Activated CD4-positive, alpha-beta T cell treated with anti-CD3 and anti-CD28 coated beads for 1 hour (primary cell): Measurements from ENCODE around the gene AVPR1B.

Experiments
- DNase-seq: peaks from one replicate; pipeline ENCODE4 v3.0.0-alpha.2; 2020

AVPR1B gene, protein sequence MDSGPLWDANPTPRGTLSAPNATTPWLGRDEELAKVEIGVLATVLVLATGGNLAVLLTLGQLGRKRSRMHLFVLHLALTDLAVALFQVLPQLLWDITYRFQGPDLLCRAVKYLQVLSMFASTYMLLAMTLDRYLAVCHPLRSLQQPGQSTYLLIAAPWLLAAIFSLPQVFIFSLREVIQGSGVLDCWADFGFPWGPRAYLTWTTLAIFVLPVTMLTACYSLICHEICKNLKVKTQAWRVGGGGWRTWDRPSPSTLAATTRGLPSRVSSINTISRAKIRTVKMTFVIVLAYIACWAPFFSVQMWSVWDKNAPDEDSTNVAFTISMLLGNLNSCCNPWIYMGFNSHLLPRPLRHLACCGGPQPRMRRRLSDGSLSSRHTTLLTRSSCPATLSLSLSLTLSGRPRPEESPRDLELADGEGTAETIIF

DNA sequence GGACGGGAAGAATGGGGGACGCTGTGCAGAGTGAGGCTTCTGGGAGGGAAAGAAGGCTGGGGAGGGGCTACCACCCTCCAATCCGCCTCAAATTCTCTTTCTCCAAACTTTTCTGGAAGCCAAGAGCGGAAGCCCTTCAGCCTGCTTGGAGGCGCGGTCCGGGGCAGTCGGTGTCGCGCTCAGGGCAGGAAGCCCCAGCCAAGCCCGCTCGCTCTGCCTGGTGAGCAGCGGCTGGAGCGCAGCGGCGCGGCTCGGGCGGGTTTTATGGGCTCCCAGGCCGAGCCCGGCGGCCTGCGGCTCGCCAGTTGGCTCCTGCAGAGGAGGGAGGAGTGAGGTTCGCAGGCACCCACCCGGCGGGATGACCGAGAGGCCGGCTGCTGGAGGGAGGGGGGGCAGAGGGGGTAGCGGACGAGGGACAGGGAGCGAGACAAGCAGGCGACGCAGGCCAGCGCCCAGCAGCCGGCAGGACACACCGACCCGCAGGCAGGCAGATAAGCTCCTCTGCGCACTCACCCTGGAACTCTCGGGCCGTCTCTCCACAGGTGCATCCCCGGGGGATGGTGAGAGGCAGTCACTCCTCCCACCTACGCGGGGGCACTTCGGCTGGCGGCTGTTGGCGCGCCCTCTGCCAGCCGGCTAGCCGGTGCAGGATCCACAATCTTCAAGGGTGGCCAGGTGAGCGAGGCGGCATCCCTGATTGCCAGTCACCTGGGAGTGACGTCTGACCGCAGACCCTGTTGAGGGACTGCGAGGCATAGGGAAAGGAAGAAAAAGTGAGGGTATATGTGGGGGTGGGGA is at the start of gene AVPR1B:
Gene AVPR1B (minus strand): TSS at position 238 of the 798 bp plus-strand sequence. CDS start 498 bp downstream, outside the sequence.
- DNase-seq: no peak

DNA sequence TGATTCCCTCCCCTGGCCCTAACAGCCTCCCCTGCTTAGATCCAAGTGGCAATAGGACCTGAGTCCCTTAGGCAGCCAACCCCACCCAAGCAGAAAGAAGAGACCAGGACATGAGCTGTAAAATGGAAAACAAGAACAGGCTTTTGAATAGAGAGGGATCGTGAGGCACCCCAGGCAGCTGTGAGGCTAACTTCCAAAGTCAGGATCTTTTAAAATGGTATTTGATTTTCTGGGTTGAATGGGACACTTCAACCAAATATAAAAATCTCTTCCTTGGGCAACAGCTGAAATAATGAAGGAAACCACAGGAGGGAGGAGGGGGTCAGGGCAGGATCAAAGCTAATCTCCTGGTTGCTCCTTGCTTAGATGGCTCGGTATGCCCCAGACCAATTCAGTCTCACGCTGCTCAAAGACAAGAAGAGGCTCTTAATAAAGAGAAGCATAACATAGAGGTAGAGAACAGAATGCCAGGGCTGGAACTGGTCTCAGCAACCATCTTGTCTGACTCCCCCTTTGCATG is 28.6 kb upstream of the AVPR1B start:
- DNase-seq: no peak

DNA sequence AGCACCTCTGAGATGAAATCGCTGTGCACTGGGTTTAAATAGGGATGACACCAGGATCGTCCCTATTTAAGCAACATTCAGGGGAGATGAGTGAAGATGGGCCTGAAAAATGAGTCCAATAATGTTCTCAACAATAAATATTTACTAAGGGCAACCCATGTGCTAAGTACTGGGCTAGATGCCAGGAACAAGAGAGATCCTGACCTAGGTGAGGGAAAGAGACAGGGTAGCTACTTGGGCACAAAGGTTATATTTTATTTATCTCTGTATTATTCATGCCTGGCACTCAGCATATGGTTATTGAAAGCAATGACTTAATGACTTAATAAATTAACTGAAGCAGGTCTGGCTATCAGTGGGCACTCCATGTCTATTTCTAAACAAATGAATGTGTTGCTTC is 27.4 kb upstream of the AVPR1B start:
- DNase-seq: no peak

DNA sequence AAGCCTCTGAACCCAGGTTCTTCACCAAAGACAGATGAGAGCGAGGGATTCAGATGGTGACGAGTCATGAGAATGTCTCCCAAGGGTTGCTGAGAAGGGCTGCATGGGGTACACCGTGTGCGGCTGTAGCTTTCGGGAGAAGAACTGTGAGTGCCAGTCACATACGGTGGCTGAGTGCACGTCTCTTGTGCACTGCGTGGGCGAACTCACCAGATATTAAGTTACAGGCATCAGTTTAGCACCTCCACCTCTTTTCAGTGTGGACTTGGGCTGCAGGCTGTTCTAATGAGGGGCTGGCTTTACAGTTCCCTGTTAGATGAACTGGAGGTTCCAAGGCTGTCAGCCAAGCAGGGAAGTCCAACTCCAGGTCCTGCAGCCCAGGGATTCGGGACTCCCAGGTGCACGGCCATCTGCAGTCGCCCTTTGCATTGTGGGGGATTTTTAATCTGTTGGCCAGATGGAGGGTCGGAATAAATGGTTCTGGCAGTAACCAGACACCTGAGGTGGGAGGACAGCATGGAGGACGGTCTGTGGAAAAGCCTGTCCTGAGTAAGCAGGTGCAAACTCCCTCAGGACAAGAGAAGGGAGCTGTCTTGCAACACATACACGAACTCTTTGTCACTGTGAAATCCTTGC is 26.5 kb upstream of the AVPR1B start:
- DNase-seq: no peak

DNA sequence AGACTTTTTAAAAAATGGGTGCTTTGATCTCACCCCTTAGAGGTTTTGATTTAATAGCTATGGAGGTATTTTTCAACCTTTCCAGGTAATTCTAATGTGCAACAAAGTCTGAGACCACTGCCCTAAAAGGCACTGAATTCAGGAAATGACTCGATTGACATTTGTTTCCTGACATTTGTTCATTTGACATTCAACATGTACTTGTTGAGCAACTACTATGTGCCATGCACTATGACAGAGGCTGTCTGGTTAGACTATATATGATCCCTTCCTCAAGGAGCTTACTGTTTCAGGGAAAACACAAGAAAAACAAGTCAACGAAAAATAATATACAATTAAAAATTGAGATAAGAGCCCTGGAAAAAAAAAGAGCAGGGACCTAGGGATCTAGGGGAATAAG is 25.6 kb upstream of the AVPR1B start:
- no peak for DNase-seq

DNA sequence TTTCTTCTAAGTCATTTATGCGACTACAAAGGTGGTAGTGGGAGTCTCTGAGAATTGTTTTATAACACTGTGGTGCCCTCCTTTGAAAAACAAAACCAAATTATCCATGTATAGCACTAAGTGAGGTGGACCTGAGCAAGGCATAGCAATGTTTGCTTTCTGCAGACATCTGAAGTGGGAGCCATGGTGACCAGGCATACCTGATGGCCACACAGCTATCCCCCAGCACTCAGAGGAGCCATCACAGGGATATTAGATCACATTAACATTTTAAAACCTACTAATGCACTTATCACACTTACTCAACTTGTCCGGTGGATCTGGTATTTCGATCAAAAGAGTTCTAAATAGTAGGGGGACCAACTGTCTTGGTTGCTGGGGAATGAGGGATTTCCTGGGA is 24.8 kb upstream of the AVPR1B start:
- no peak for DNase-seq

DNA sequence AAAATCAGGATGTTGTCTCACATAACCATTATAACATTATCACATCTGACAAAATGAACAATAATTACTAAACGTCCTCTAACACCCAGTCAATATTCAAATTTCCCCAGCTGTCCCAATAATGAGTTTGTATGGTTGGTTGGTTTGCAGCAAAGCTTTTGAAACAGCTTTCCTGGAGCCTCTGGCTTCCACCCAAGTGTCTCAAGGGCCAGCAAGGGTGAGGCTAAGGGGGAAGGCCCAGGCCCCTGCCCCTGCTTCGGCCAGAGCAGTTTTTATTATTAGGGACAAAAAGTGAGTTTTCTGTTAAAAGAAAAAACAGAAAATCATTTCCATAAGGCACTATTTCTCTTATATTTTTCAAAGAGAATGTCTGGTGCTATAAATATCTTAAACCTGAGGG is 19.1 kb upstream of the AVPR1B start:
- no peak for DNase-seq

DNA sequence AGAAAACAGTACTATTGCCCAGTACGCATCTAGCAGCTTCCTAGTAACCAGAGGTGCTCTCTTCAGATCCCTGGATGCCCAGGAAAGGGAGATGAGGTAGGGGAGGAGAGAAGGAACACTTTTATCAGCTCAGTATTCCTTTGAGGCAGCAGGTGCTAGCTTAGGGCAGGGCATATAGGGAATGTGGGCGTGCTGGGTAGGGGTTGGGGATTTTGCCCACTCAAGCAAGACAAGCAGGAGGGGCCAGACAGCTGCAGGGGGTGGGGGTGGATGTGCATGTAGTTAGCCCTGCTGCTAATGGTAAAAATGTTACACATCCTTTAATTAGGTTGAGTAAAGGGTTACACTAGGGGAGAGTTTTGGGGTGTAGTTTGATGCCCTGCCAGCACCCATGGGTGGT is 18.1 kb upstream of the AVPR1B start:
- DNase-seq: no peak

DNA sequence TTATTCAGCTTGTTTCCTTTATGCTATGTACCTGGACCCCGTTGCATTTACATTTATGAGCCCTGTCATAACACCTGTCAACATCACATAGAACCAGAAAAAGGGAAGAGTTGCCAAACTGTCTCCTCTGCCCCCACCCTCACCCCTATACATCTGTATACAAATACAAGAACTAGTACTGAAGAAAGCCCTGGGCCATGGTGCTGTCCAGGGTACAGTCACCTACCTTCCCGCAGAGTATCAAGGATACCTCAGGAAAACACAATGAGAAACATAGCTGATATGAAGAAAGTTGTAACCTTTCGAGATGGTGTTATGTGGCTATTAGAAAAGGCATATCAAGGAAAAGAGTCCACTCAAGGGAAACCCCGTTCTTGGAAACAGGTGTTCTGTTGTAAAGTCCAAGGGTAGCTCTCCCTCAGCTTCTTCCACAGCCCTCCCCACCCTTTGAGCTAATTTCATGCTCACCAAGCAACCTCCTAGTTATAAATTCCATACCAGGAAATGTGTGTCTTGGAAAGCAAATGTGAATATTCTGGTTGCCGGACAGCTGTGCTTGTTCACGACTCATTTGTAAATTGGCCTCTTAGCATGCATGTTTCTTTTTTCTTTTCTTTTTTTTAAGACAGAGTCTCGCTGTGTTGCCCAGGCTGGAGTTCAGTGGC is 16.7 kb upstream of the AVPR1B start:
- no peak for DNase-seq

DNA sequence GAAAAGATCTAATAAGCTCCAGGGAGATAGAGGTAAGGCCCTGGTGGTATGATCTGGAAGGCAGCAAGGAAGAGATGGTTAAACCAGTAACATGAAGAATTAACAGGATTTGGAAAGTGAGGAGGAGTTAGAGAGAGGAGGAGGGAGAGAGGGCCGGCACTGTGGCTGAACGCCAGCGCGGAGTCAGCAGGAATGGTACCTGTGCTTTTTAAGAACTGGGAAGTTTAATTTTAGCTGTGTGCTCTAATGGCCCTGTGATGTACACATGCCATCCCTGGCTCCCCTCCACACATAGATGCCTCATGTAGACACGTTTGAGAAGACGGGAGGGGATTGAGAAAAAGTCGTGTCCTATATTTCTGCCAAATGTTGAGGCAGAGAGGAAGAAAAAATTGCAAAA is 13.8 kb upstream of the AVPR1B start:
- no peak for DNase-seq

DNA sequence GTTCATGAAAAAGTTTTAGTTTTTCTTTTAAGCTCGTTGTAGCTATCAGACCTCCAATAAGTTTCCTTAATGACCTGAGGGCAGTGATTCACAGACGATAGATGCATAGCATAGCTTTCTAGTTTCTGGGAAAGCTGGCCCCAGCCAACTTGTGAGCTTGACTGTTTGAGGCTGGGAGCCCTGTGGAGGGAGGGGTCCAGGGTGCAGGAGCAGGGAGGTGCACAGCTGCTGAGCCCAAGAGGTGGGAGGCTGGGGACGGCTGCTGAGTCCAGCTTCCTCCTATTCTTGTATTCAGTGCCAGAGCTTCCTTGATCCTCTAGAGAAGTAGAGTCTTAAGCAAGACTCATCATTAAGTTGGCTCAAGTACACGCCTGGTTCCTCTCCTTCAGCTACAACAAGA is 11.0 kb upstream of the AVPR1B start:
- DNase-seq: no peak

DNA sequence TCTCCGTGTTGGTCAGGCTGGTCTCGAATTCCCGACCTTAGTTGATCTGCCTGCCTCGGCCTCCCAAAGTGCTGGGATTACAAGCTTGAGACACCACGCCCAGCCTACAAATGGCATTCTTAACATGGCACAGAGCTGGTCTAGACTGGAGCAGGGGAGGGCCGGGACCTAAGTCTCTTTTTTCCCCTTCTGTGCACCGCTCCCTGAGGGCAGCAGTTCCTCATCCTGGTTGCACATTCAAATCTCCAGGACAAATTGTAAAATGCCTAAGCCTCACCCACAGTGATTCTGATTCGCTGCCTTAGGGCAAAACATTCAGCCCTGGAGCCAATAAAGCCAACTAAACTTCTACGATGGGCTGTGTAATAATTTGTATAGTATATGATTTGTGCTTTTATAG is 10.1 kb upstream of the AVPR1B start:
- no peak for DNase-seq

DNA sequence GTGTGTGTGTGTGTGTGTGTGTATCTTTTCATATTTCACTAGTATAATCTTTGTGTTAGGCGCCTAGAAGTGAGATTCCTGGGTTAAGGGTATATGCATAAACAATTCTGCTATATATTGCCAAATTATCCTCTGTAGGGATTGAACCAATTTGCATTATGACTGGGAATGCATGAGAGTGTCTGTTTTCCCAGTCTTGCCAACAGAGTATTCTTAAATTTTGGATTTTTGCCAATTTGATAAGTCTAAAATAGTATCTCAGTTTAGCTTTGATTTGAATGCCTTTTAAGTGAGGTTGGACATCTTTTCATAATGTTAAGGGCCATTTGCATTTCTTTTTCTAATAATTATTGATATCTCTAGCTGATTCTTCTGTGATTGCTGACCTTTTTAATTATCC is 8.2 kb upstream of the AVPR1B start:
- no peak for DNase-seq

DNA sequence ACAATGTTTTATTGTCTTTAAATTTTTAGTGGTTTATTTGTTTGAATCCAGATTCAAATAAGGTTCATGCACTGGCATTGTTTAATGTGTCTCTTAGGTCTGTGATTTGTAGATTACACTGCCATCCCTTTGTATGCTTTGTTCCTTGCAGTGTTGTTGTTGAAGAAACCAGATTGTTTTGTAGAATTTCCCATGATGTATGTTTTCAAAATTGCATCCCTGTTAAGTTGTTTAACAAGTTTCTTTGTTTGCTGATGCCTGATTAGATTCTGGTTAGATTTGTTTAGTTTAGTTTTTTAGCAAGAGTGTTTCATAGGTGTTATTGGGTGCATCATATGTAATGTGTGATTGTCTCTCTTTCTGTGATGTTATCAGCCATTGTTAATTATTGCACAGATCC is 5.5 kb upstream of the AVPR1B start:
- no peak for DNase-seq

DNA sequence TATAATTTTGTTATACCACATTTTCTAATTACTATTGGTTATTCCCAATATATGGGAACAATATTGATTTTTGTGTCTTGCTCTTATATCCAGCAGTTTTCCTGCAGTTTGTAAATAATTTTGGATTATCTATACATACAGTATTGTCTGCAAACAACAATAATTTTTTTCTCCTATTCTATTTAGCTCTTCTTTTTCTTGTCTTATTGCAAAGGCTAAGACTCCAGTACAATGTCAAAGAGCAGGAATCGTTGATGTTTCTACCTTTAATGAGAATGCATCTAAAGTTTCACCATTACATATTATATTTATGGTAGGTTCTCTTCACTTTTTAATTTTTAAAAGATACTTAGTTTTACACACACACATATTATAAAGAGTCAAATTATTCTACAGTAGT is 4.1 kb upstream of the AVPR1B start:
- no peak for DNase-seq

DNA sequence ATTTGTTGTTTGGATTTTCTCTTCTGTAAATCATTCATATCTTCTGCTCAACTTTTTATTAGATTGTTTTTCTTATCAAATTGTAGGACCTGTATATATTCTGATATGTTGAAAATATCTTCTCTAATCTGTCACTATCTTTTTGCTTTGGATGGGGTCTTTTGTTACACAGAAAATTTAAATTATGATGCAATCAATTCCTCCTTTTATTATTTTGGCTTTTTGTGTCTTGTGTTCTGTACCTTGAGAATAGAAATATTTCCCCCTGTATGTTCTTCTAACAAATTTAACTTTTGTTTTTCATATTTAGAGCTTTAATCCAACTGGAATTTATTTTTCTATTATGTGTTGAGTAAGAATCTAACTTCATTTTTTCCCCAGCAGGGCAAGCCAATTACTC is 3.2 kb upstream of the AVPR1B start:
- no peak for DNase-seq

DNA sequence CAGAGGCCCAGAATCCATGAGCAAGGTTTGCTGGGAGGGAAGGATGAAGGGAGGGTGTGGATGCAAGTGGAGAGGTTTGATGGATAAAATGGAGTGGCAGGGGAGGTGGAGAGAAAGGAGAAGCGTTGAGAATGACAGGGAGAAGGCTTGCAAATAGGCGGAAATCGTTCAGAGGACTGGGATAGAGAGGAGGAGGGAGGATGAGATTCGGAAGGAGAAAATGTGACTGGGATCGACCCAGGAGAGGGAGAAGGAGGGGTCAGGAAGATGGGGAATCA is 376 bp downstream of the AVPR1B start:
- DNase-seq: no peak

DNA sequence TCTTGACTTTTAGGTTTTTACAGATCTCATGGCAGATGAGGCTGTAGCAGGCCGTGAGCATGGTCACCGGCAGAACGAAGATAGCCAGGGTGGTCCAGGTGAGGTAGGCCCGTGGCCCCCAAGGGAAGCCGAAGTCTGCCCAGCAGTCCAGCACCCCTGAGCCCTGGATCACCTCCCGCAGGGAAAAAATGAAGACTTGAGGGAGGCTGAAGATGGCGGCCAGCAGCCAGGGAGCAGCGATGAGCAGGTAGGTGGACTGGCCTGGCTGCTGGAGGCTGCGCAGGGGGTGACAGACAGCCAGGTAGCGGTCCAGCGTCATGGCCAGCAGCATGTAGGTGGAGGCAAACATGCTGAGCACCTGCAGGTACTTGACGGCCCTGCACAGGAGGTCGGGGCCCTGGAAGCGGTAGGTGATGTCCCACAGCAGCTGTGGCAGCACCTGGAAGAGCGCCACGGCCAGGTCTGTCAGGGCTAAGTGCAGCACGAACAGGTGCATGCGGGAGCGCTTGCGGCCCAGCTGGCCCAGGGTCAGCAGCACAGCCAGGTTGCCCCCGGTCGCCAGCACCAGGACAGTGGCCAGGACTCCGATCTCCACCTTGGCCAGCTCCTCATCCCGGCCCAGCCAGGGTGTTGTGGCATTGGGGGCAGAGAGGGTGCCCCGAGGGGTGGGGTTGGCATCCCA is 856 bp downstream of the AVPR1B start:
- no peak for DNase-seq

DNA sequence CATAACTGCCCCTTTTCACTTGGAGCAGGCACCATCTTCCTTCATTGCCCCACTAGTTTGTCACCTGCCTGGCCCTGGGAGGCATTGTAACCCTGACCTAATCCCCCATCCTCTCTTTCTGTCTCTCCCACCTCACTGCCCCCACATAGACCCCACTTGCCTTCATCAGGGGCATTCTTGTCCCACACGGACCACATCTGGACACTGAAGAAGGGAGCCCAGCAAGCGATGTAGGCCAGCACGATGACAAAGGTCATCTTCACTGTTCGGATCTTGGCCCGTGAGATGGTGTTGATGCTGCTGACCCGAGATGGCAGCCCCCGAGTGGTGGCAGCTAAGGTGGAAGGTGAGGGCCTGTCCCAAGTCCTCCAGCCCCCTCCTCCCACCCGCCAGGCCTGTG is 1.4 kb downstream of the AVPR1B start:
- DNase-seq: no peak

DNA sequence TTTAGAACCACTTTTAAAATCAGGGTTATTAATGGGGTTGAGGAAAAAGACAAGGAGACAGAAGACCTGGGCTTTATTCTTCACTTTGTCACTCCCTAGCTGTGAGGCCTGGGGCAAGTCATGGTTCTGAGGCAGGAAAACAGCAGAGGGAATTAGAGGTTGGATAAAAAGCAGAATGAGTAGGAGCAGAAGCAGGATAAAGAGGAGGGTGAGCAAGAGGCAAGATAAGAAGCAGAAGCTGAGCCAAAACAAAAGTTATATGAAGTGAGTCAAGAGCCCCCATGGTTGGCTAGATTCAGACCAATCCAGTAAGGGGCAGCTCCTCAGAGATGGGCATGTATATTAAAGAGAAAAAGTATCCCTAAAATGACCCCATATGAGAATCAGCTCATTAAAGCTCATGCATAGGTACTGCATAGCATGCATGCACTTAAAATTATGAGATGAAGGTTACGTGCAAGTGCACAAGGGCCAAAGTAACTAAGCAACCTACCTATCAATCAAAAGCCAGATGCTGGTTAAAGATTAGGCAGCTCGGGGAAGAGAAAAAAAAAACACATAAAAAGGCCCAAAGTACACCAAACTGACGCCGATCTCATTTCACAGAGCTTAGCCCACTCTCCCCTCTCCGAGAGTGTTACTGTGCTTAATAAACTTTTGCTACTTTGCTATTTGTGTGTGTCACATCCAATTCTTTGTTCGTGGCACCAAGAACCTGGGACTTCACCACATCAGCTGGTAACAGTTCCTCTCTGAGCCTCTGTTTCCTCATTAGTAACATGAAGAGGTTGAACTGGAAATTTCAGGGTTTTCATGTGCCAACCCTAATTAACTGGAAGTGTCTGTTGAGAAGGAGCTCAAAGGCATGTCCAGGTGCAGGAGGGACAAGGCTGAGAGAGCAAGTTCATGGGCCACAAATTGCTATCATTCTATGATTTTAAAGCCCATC is 2.2 kb downstream of the AVPR1B start:
- no peak for DNase-seq

DNA sequence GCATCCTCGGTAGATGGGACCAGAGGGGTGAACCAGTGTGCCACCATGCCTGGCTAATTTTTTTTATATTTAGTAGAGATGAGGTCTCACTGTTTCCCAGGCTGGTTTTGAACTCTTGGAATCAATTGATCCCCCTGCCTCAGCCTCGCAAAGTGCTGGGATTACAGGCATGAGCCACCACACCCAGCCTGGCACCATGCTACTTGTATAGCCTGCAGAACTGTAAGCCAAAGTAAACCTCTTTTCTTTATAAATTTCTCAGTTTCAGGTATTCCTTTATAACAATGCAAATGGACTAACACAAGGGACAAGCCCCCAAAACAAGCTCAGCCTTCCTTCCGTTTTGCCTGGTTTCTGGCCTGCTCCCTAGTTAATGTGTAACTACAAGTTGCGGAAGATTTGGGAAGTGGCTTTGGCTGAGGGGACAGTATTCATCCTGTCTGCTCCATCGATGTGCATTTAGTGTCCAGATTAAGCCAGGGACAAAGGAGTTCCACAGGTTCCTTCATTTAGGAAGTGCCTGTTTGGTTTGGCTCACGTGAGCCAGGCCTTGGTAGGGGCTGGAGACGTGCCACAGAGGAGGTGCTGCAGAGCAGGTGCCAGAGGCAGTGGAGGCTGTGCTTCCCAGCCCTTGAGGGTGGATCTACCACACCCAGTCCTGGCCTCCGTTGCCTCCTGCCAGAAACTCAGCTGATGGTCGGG is 4.4 kb downstream of the AVPR1B start:
- no peak for DNase-seq
